GM18868 (cell line): ENCODE results near the gene RAB24.
"Not testable (repeated sequence)": the region's sequence is repeated elsewhere in the genome, so short reads cannot be mapped to it uniquely, and the experiment has no call there.

ENCODE experiments used
- ATAC-seq: cut with Tn5 transposase; IDR thresholded peaks from one replicate; pipeline ENCODE4 v1.9.1; 2021; ENCODE audit warnings: mild to moderate bottlenecking, moderate library complexity; ENCODE audit not compliant: unreplicated experiment

Gene RAB24

DNA sequence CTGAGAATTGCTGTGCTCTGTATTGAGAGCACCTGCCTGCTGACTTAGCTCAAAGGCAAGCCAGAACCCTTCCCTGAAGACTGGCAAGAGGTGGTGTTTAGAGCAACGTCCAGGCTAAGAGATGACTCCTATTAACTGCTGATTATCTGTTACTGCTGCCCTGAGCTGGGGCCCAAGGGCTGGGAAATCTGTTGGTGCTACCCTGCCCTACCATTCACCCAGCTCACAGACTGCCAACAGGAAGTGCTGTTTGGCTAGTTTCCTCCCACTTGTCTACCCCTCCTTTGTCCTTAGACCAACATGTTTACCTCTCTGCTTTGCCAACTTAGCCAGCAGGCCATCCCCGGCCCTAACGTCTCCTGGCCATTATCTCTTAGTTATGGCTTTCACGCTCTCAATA lies 6.9 kb downstream of the RAB24 start:
- ATAC-seq: no peak

DNA sequence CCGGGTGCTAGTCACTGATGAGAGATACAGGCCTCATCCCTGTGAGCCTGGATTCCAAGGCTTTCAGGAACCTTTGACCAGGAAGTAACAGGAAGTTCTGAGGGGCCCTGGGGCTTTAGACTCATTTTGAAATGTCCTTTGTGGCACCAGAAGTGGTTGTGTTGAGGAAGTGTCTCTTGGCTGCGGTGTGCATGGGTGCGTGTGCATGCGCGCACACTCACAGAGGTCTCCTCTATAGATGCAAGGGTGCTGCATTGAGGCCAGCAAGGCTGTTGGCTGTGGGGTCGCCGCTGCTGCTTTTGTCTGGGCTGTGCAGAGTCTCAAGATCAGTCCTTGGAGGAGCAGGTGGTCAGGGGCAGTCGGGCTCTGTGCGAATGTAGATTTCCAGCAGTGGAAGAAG lies 7.6 kb downstream of the RAB24 start:
- ATAC-seq: no peak

GRCh38 chr5:177294632-177295031 lies 8.9 kb downstream of the RAB24 start:
- ATAC-seq: no peak

GRCh38 chr5:177293819-177294581 lies 9.5 kb downstream of the RAB24 start:
- ATAC-seq: no peak

GRCh38 chr5:177291735-177292134 lies 11.8 kb downstream of the RAB24 start:
- ATAC-seq: no peak

- ATAC-seq: no peak
Measured at GRCh38 chr5:177290816-177291596, 12.5 kb downstream of the RAB24 start.

DNA sequence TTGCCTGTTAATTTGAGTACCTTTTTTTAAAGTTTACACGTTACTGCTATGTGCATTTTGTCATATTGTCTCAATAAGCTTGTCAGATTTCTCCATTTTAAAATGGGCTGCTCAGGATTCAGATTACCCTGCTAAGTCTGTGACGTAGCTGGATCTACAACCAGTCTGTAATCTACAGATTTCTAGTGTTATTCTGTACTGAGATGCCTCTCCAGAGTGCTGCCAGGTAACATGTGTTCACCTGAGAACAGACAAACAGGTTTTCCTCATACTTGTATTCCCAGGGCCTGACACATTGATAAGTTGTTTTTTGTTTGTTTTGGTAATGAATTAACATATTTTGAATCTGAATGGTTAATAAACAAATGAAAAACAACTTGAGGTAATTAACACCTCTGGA lies 15.3 kb downstream of the RAB24 start:
- no peak for ATAC-seq

DNA sequence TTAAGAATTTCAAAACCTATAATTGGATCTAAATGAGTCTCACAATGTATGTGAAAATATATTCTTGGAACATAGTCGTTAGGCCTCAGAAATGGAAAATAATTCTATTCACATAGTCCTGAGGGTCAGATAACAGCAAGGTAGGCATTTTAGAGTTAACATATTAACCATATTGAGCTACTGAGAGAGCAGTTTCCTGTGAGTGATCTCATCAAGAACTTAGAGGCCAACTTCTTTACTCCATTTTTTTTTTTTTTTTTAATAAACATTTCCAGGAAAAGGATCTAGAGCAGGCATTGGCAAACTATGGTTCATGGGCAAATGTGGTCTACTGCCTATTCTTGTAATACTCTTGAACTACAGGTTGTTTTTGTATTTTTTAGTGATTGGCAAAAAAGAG lies 26.6 kb downstream of the RAB24 start:
- ATAC-seq: no peak

- no peak for ATAC-seq
Measured at GRCh38 chr5:177275883-177276282, 27.6 kb downstream of the RAB24 start.

DNA sequence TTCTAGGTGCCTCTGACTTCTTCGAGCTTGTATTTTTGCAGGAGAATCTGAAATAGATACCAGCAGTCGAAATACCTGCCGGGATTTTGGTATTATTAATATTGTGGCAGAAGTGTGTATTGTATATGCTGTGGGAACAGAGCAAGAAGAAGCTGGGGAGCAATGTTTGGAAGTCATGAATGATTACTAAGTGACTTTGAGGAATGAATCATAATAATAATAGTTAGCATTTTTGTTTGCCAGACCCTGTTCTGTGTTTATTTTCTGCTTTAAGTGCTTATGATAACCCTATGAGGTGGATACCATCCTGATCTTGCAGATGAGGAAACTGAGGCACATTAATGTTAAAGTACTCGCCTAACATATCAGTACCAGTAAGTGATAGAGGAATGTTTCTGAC lies 32.4 kb downstream of the RAB24 start:
- ATAC-seq: no peak

GRCh38 chr5:177270653-177271052 lies 32.9 kb downstream of the RAB24 start:
- ATAC-seq: no peak

DNA sequence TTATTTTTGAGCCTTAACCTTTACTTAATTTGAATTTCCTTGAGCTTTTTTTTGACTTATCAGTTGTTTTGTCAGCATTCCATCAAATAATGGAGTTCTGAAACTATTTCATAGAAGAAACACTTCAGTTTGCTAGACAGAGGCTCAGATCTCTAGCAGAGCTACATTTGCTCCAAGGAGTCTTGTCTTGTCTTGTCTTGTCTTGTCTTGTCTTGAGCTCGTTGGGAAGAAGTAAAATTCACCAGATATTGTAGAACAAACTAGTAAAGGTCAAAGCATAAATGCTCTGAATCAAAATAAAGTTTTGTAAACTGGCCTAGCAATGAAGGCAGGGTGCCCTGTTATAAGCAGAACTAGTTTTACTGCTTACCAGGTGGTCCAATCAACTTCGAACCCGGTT lies 33.5 kb downstream of the RAB24 start:
- no peak for ATAC-seq

DNA sequence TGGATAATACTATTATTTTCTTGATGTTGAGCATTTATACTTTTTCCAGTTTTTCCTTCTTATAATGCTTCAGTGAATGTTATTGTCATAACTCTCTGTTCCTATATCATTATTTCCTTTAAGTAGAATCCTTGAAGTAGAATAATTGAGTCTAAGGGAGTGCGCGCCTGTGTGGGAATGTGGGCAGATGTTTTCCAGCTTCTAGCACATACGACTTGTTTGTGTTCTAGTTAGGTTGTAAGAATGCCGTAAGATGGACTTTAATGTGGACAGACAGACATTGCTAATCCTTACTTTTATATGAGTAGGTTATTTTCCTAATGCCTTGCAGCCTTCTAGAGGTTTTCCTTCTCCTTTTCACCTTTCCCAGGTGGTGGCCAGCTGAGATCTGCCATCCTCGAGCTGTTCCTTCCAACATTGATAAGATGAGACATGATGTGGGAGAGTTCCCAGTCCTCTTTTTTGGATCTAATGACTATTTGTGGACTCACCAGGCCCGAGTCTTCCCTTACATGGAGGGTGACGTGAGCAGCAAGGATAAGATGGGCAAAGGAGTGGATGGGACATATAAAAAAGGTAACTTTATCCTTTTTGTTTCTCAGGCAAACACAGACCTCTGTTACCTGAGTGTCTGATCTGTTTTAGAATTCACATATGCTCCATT lies 34.2 kb downstream of the RAB24 start:
- ATAC-seq: no peak

GRCh38 chr5:177265395-177265794 lies 38.1 kb downstream of the RAB24 start:
- ATAC-seq: no peak

GRCh38 chr5:177264178-177264577 lies 39.3 kb downstream of the RAB24 start:
- no peak for ATAC-seq

DNA sequence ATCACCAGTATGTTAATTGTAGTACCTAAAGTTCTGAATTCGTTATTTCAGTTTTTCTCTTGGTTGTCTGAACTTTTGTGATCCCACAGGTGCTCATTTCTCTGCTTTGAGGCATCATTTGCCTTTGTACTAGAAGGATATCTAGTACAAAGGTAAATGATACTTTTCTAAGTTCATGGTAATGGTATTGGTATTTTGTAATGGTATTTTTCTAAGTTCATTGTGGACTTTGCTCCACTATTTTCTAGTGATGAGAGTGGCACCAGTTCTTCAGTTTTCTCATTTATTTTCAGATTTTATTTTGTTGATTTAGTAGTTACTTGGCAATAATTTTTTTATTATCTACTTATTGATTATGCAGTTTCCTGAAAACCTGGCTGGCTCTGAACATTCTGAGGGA lies 42.0 kb downstream of the RAB24 start:
- ATAC-seq: no peak

DNA sequence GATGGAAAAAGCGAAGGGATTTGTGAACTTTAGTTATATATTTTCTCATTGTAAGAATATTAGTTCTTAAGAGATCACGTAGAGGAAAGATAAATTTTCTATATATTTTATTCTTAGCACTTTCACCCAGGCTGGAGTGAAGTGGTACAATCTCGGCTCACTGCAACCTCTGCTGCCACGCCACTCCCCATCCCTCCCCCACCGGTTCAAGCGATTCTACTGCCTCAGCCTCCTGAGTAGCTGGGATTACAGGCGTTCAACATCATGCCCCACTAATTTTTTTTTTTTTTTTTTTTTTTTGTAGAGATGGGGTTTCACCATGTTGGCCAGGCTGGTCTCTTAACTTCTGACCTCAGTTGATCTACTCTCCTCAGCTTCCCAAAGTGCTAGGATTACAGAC lies 42.6 kb downstream of the RAB24 start:
- ATAC-seq: no peak

- ATAC-seq: not testable (repeated sequence)
Measured at GRCh38 chr5:177258711-177259110, 44.8 kb downstream of the RAB24 start.

DNA sequence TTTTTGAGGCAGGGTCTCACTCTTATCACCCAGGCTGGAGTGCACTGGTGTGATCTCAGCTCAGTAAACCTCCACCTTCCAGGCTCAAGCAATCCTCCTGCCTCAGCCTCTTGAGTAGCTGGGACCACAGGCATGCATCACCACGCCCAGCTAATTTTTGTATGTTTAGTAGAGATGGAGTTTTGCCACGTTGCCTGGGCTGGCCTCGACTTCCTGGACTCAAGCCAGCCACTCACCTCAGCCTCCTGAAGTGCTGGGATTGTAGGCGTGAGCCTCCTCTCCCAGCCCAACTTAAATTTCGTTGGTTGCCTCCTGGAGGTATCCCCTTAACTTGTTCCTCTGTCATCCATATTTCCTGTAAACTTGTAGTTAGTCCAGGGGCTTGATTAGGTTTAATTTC lies 47.2 kb downstream of the RAB24 start:
- no peak for ATAC-seq

DNA sequence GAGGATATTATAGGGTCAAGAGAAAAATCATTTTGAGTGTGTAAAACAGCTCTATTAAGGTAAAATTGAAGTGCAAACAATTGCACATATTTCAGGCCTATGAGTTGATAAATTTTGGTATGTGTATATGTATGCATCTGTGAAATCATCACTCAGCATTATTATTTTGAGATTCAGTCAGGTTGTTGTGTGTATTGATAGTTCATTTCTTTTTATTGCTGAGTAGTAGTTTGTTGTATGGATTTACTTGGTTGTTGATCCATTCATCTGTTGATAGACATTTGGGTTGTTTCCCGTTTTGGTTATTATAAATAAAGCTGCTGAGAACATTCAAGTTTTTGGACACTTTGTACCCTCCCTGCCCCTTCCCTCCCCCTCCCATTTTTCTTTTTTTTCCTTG lies 50.3 kb downstream of the RAB24 start:
- ATAC-seq: no peak
